ENCODE data around the gene KRTAP5-2. TPM values are rescaled to one million over a fixed set of nuclear protein-coding genes. Genes with fewer than 3 reads are reported as not detected.
A peak's percentile ranks its signal among the peaks of the same experiment; 100 is the strongest.

The KRTAP5-2 gene
- total and polyA plus RNA-seq, 2 donors: 0.11 TPM; not detected in 1

- Histone ChIP-seq H3K27ac (ENCODE audit: low read depth in 1 of 2, low read length in 1 of 2) (peak overlapping the region in 1 of 2 donors; percentile 31), H3K9me3 (ENCODE audit: control insufficient read depth in 2 of 2, insufficient read depth in 1 of 2, low read length in 1 of 2) (peaks cover 0 to 7% of the 10 kb centered on the region in 2 donors), H3K4me1 (ENCODE audit: control insufficient read depth in 2 of 2, insufficient read depth in 2 of 2, low read length in 2 of 2) (peaks cover 7 to 13% of the 10 kb centered on the region in 2 donors), H3K27me3 (ENCODE audit: control insufficient read depth in 2 of 2, insufficient read depth in 1 of 2, low read length in 1 of 2) (peaks cover 53 to 70% of the 10 kb centered on the region in 2 donors), H3K36me3 (ENCODE audit: control insufficient read depth in 2 of 2, insufficient read depth in 2 of 2, low read length in 1 of 2) (no peaks in the 10 kb centered on the region), H3K4me3 (ENCODE audit: low read length in 2 of 2) (peak overlapping the region in 1 of 2 donors; percentile 67)
- DNase-seq (ENCODE audit: low read depth in 6 of 9, low spot score in 9 of 9): peak in 1 of 9 donors; percentile 8
- 10% methylated on average over 37 of the region's 37 CpGs for WGBS
Measured at GRCh38 chr11:1573077-1573902, 24.8 kb downstream of the KRTAP5-2 start.

GRCh38 chr11:1572197-1573076, 25.7 kb downstream of the KRTAP5-2 start, which contains the start of gene DUSP8:
Gene DUSP8 (minus strand): TSS chr11:1572271. CDS start chr11:1565826, 6,445 bp downstream.
- Histone ChIP-seq H3K4me1 (ENCODE audit: control insufficient read depth in 2 of 2, insufficient read depth in 2 of 2, low read length in 2 of 2) (peaks cover 7 to 13% of the 10 kb centered on the region in 2 donors), H3K9me3 (ENCODE audit: control insufficient read depth in 2 of 2, insufficient read depth in 1 of 2, low read length in 1 of 2) (peaks cover 0 to 5% of the 10 kb centered on the region in 2 donors), H3K4me3 (ENCODE audit: low read length in 2 of 2) (peak within 1 kb of the TSS; percentile 20 to 67), H3K27me3 (ENCODE audit: control insufficient read depth in 2 of 2, insufficient read depth in 1 of 2, low read length in 1 of 2) (peaks cover 53 to 79% of the 10 kb centered on the region in 2 donors), H3K27ac (ENCODE audit: low read depth in 1 of 2, low read length in 1 of 2) (peak within 1 kb of the TSS in 1 of 2 donors; percentile 52), H3K36me3 (ENCODE audit: control insufficient read depth in 2 of 2, insufficient read depth in 2 of 2, low read length in 1 of 2) (no peaks in the 10 kb centered on the region)
- DNase-seq (ENCODE audit: low read depth in 6 of 9, low spot score in 9 of 9): peak in 8 of 9 donors; percentile 38 to 84 (median 67)
- 2% methylated on average over 124 of the region's 124 CpGs for WGBS

DNA sequence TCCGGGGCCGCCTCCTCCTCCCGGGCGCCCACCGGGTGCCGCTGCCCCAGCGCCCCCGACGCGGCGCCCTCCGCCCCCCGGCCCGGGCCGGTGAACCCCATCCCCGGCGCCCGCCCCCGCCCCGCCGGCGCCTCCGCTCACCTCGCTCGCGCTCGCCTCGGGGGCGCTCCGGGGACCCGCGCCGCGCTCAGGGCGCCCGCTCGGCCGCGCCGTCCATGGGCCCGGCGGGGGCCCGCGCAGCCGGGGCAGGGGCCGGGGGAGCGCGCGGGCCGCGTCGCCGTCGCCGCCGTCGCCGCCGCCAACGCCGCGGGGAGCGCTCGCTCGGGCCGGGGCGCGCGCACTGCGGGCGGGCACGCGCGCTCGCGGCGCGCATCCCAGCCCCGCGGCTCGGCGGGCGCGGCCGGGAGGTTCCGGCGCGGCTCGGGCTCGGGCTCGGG, 26.3 kb downstream of the KRTAP5-2 start:
- Histone ChIP-seq H3K9me3 (ENCODE audit: control insufficient read depth in 2 of 2, insufficient read depth in 1 of 2, low read length in 1 of 2) (peaks cover 0 to 5% of the 10 kb centered on the region in 2 donors), H3K27ac (ENCODE audit: low read depth in 1 of 2, low read length in 1 of 2) (peak overlapping the region in 1 of 2 donors; percentile 52), H3K36me3 (ENCODE audit: control insufficient read depth in 2 of 2, insufficient read depth in 2 of 2, low read length in 1 of 2) (no peaks in the 10 kb centered on the region), H3K27me3 (ENCODE audit: control insufficient read depth in 2 of 2, insufficient read depth in 1 of 2, low read length in 1 of 2) (peaks cover 53 to 85% of the 10 kb centered on the region in 2 donors), H3K4me1 (ENCODE audit: control insufficient read depth in 2 of 2, insufficient read depth in 2 of 2, low read length in 2 of 2) (peaks cover 7 to 13% of the 10 kb centered on the region in 2 donors), H3K4me3 (ENCODE audit: low read length in 2 of 2) (peak overlapping the region in 1 of 2 donors; percentile 67)
- DNase-seq (ENCODE audit: low read depth in 6 of 9, low spot score in 9 of 9): no peak
- 3% methylated on average over 90 of the region's 91 CpGs for WGBS

- H3K4me1 ChIP-seq (ENCODE audit: control insufficient read depth in 2 of 2, insufficient read depth in 2 of 2, low read length in 2 of 2): peaks cover 7 to 13% of the 10 kb centered on the region in 2 donors
- H3K27ac ChIP-seq (ENCODE audit: low read depth in 1 of 2, low read length in 1 of 2): peak overlapping the region in 1 of 2 donors; percentile 52
- DNase-seq (ENCODE audit: low read depth in 6 of 9, low spot score in 9 of 9): peak in 3 of 9 donors; percentile 37 to 65 (median 52)
- 6% methylated on average over 58 of the region's 58 CpGs for WGBS
- H3K9me3 ChIP-seq (ENCODE audit: control insufficient read depth in 2 of 2, insufficient read depth in 1 of 2, low read length in 1 of 2): peaks cover 0 to 5% of the 10 kb centered on the region in 2 donors
- no peaks in the 10 kb centered on the region for H3K36me3 ChIP-seq (ENCODE audit: control insufficient read depth in 2 of 2, insufficient read depth in 2 of 2, low read length in 1 of 2)
- H3K4me3 ChIP-seq (ENCODE audit: low read length in 2 of 2): peak overlapping the region; percentile 20 to 67
- H3K27me3 ChIP-seq (ENCODE audit: control insufficient read depth in 2 of 2, insufficient read depth in 1 of 2, low read length in 1 of 2): peaks cover 53 to 91% of the 10 kb centered on the region in 2 donors
Measured at GRCh38 chr11:1570896-1571759, 27.0 kb downstream of the KRTAP5-2 start.

DNA sequence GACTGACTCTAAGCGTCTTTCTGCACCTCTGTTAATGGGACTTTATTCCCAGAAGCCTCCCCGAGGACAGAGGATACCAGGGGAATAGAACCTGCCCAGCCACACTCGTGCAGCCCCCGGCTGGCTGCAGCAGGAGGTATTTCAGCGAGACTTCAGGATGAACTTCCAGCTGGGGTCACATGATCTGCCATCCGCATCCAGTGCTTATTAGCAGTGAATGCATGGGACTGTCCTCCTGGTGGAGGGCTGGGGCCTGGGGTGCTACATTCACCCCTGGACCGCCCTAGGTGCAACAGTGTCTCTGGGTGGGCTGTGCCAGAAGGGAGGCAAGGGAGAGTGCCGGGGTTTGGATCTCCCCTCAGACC, 27.6 kb downstream of the KRTAP5-2 start:
- Histone ChIP-seq H3K9me3 (ENCODE audit: control insufficient read depth in 2 of 2, insufficient read depth in 1 of 2, low read length in 1 of 2) (peaks cover 0 to 5% of the 10 kb centered on the region in 2 donors), H3K4me1 (ENCODE audit: control insufficient read depth in 2 of 2, insufficient read depth in 2 of 2, low read length in 2 of 2) (peaks cover 7 to 13% of the 10 kb centered on the region in 2 donors), H3K36me3 (ENCODE audit: control insufficient read depth in 2 of 2, insufficient read depth in 2 of 2, low read length in 1 of 2) (no peaks in the 10 kb centered on the region), H3K4me3 (ENCODE audit: low read length in 2 of 2) (peak overlapping the region in 1 of 2 donors; percentile 67), H3K27me3 (ENCODE audit: control insufficient read depth in 2 of 2, insufficient read depth in 1 of 2, low read length in 1 of 2) (peaks cover 53 to 92% of the 10 kb centered on the region in 2 donors), H3K27ac (ENCODE audit: low read depth in 1 of 2, low read length in 1 of 2) (no peak overlapping the region)
- no peak for DNase-seq (ENCODE audit: low read depth in 6 of 9, low spot score in 9 of 9)
- 80% methylated on average over 8 of the region's 8 CpGs for WGBS

DNA sequence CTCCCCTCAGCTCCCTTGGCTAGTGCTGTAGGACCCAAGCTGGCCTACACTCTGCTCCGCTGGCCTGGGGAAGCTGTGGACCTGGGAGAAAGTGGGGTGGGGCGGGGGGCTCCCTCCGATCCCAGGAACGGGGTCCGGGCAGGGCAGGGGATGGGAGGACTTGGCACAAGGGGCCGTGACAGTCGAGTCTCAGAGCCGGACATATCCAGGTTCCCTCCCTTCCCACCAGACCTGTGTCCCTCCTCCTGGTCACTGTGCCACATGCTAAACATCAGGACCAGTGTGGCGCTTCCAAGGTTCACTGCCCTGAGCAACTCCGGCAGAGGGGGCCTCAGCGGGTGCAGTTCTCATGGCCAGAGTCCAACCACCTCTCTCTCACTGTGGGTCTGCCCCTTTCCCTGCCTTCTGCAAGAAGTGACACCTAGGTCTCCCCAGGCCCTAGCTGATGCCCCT, 28.1 kb downstream of the KRTAP5-2 start:
- Histone ChIP-seq H3K4me3 (ENCODE audit: low read length in 2 of 2) (no peak overlapping the region), H3K36me3 (ENCODE audit: control insufficient read depth in 2 of 2, insufficient read depth in 2 of 2, low read length in 1 of 2) (no peaks in the 10 kb centered on the region), H3K4me1 (ENCODE audit: control insufficient read depth in 2 of 2, insufficient read depth in 2 of 2, low read length in 2 of 2) (peaks cover 7 to 13% of the 10 kb centered on the region in 2 donors), H3K9me3 (ENCODE audit: control insufficient read depth in 2 of 2, insufficient read depth in 1 of 2, low read length in 1 of 2) (peaks cover 0 to 5% of the 10 kb centered on the region in 2 donors), H3K27ac (ENCODE audit: low read depth in 1 of 2, low read length in 1 of 2) (no peak overlapping the region), H3K27me3 (ENCODE audit: control insufficient read depth in 2 of 2, insufficient read depth in 1 of 2, low read length in 1 of 2) (peaks cover 52 to 92% of the 10 kb centered on the region in 2 donors)
- WGBS: 84% methylated on average over 11 of the region's 11 CpGs
- DNase-seq (ENCODE audit: low read depth in 6 of 9, low spot score in 9 of 9): no peak

DNA sequence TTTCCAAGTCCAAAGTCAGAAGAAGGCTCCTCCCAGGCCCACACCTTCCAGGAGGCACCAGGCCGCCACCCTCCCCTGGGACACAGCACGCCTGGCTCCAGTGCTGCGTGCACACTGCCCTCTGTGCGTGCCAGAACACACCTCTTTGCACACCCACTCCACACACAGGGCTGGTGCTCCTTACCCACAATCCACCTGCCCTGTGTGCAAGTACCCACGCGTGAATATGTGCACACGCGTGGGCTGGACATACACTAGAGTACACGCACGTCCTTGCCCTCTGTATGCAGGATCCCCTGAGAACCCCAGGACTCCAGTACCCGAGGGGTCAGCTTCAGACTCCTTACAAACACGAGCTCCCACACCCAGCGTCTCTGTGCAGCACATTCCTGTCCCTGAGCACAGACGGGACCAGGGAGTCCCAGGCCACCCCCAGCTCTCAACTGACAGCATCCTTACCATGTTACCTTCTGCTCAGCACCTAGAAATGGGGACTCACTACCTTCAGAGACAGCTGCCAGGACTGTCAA, 28.8 kb downstream of the KRTAP5-2 start:
- peaks cover 0 to 5% of the 10 kb centered on the region in 2 donors for H3K9me3 ChIP-seq (ENCODE audit: control insufficient read depth in 2 of 2, insufficient read depth in 1 of 2, low read length in 1 of 2)
- peaks cover 44 to 93% of the 10 kb centered on the region in 2 donors for H3K27me3 ChIP-seq (ENCODE audit: control insufficient read depth in 2 of 2, insufficient read depth in 1 of 2, low read length in 1 of 2)
- WGBS: 85% methylated on average over 14 of the region's 14 CpGs

DNA sequence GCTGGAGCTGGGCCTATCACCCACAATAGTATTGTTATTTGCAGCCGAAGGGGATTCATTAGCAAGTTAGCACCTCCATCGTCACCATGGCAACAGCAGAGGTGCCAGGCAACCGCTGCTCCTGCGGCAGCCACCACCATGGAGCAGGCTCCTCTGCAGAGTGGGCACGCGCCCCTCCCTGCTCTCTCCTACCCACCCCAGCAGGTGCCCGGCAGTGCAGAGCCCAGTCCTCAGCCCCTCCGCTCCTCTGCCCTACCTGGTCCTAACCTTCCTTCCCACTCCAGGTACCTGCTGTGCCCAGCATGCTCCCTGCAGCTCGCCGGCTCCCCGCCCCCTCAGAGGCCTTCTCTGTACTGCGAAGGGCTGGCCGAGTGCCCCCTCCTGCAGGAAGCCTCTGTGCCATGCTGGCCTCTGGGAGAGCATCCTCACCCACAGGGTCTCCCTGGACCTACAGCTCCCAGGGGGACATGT, 29.6 kb downstream of the KRTAP5-2 start:
- H3K4me3 ChIP-seq (ENCODE audit: low read length in 2 of 2): no peak overlapping the region
- H3K27me3 ChIP-seq (ENCODE audit: control insufficient read depth in 2 of 2, insufficient read depth in 1 of 2, low read length in 1 of 2): peaks cover 36 to 91% of the 10 kb centered on the region in 2 donors
- peaks cover 0 to 2% of the 10 kb centered on the region in 2 donors for H3K9me3 ChIP-seq (ENCODE audit: control insufficient read depth in 2 of 2, insufficient read depth in 1 of 2, low read length in 1 of 2)
- no peaks in the 10 kb centered on the region for H3K36me3 ChIP-seq (ENCODE audit: control insufficient read depth in 2 of 2, insufficient read depth in 2 of 2, low read length in 1 of 2)
- no peak overlapping the region for H3K27ac ChIP-seq (ENCODE audit: low read depth in 1 of 2, low read length in 1 of 2)
- H3K4me1 ChIP-seq (ENCODE audit: control insufficient read depth in 2 of 2, insufficient read depth in 2 of 2, low read length in 2 of 2): peaks cover 3 to 13% of the 10 kb centered on the region in 2 donors
- DNase-seq (ENCODE audit: low read depth in 6 of 9, low spot score in 9 of 9): peak in 1 of 9 donors; percentile 19
- WGBS: 42% methylated on average over 13 of the region's 13 CpGs

More for the DNA sequence above, 28.8 kb downstream of the KRTAP5-2 start:
- Histone ChIP-seq H3K36me3 (ENCODE audit: control insufficient read depth in 2 of 2, insufficient read depth in 2 of 2, low read length in 1 of 2) (no peaks in the 10 kb centered on the region), H3K4me3 (ENCODE audit: low read length in 2 of 2) (no peak overlapping the region), H3K4me1 (ENCODE audit: control insufficient read depth in 2 of 2, insufficient read depth in 2 of 2, low read length in 2 of 2) (peaks cover 4 to 13% of the 10 kb centered on the region in 2 donors), H3K27ac (ENCODE audit: low read depth in 1 of 2, low read length in 1 of 2) (no peak overlapping the region)
- no peak for DNase-seq (ENCODE audit: low read depth in 6 of 9, low spot score in 9 of 9)
